Measurements from ENCODE around the gene PLD4.
"Not testable (repeated sequence)": the region's sequence is repeated elsewhere in the genome, so short reads cannot be mapped to it uniquely, and the experiment has no call there.

- TF ChIP-seq, protein P1, sequence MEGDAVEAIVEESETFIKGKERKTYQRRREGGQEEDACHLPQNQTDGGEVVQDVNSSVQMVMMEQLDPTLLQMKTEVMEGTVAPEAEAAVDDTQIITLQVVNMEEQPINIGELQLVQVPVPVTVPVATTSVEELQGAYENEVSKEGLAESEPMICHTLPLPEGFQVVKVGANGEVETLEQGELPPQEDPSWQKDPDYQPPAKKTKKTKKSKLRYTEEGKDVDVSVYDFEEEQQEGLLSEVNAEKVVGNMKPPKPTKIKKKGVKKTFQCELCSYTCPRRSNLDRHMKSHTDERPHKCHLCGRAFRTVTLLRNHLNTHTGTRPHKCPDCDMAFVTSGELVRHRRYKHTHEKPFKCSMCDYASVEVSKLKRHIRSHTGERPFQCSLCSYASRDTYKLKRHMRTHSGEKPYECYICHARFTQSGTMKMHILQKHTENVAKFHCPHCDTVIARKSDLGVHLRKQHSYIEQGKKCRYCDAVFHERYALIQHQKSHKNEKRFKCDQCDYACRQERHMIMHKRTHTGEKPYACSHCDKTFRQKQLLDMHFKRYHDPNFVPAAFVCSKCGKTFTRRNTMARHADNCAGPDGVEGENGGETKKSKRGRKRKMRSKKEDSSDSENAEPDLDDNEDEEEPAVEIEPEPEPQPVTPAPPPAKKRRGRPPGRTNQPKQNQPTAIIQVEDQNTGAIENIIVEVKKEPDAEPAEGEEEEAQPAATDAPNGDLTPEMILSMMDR (IDR thresholded peaks at IDR 0.05): not testable (repeated sequence)
- TF ChIP-seq POLR2A (IDR thresholded peaks at IDR 0.05): not testable (repeated sequence)
Observed at GRCh38 chr14:104919152-104919992, 5.3 kb upstream of the PLD4 start.
